ENCODE measurements around the gene ACTL6B. TPM values are rescaled to one million over a fixed set of nuclear protein-coding genes. Genes with fewer than 3 reads are reported as not detected.

ACTL6B gene
- total and polyA plus RNA-seq, 2 of the 8 experiments (the other 6 are each of a cell fraction or from before 2014, with no cell fraction given), result 2.1 to 4.5 TPM

DNA sequence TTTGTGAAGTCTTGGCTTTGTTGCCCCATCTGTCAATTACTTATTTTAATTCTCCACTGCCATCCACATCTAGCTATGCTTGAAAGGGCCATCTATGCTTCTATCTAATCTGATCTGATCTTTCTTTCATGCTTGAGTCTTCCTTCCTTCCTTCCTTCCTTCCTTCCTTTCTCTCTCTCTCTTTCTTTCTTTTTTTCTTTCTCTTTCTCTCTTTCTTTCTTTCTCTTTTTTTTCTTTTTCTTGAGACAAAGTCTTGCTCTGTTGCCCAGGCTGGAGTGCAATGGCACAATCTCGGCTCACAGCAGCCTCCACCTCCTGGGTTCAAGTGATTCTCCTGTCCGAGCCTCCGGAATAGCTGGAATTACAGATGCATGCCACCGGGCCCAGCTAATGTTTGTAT is 26.2 kb downstream of the ACTL6B start:
- H3K4ac ChIP-seq (replicated peaks; ENCODE audit: insufficient read length, low read depth, low read length), result no peak overlapping the region
- no peak overlapping the region for H2BK12ac ChIP-seq (ENCODE audit: low read depth, low read length)
- no peak overlapping the region for H4K8ac ChIP-seq (ENCODE audit: extremely low read depth, insufficient read depth, low read length)
- H3K56ac ChIP-seq (replicated peaks; ENCODE audit: insufficient read length, low read depth, low read length), result no peak overlapping the region
- no peak overlapping the region for H3K18ac ChIP-seq (ENCODE audit: extremely low read depth, low read length)
- no peak overlapping the region for H3K27ac ChIP-seq (ENCODE audit: low read depth, low read length)
- no peaks in the 10 kb centered on the region for H3K9me3 ChIP-seq (ENCODE audit: insufficient read depth in 2 of 2, low read depth in 1 of 2, low read length in 1 of 2)
- no peak overlapping the region for H2BK120ac ChIP-seq (replicated peaks; ENCODE audit: low read depth, low read length)
- no peak overlapping the region for H2BK20ac ChIP-seq (ENCODE audit: low read length)
- no peak overlapping the region for H2BK15ac ChIP-seq (ENCODE audit: low read length)
- ChIA-PET POLR2A (ENCODE audit: partially characterized antibody) (interaction anchor here (1.1 to 2.9 kb wide), 7 partner anchors 10 to 90 kb away, joined by 3 to 20 read pairs (median 5); partner anchors contain the start of genes EPO and MOSPD3), CTCF (ENCODE audit: partially characterized antibody) (interaction anchor here (0.7 to 4.8 kb wide), 37 partner anchors 9 to 497 kb away, joined by 3 to 73 read pairs (median 5); partner anchors contain the start of genes ACTL6B, FBXO24, GNB2 and MOSPD3)
- H3K36me3 ChIP-seq (ENCODE audit: control insufficient read depth in 2 of 4, insufficient read depth in 4 of 4, low read length in 3 of 4), result no peaks in the 10 kb centered on the region
- no peak overlapping the region for H2AK5ac ChIP-seq (ENCODE audit: low read depth, low read length)
- 89% methylated on average over 4 of the region's 4 CpGs; no CpG with 5 or more reads in 1 of the 2 experiments for WGBS, 2 experiments (ENCODE audit: extremely low coverage in 1 of 2, insufficient coverage in 1 of 2, insufficient read length in 1 of 2, insufficient replicate concordance in 2 of 2, low coverage in 1 of 2, low lambda C conversion rate in 2 of 2, missing lambda C conversion rate in 1 of 2)
- H4K91ac ChIP-seq (replicated peaks; ENCODE audit: insufficient read length, low read length), result no peak overlapping the region
- no peak overlapping the region for H2AFZ ChIP-seq (ENCODE audit: low read length)
- H4K5ac ChIP-seq (ENCODE audit: insufficient read length, low read depth, low read length), result no peak overlapping the region
- peaks cover 9% of the 10 kb centered on the region; the same call in 1 of the 2 replicates for H3K23me2 ChIP-seq (ENCODE audit: low read depth, low read length)
- H3K79me1 ChIP-seq (ENCODE audit: low read depth, low read length), result no peaks in the 10 kb centered on the region
- no peak overlapping the region for H2BK5ac ChIP-seq (ENCODE audit: low read depth, low read length)
- H3K14ac ChIP-seq (ENCODE audit: insufficient read length), result no peak overlapping the region
- H3K4me3 ChIP-seq (ENCODE audit: extremely low read depth in 1 of 4, insufficient read depth in 2 of 4, low read depth in 3 of 4, low read length in 4 of 4), result no peak overlapping the region
- DNase-seq (ENCODE audit: low read depth in 1 of 2, low spot score in 2 of 2), result no peak
- no peaks in the 10 kb centered on the region for H3K79me2 ChIP-seq (ENCODE audit: control insufficient read depth in 1 of 2, insufficient read depth in 2 of 2, low read length in 2 of 2)
- no peak overlapping the region for H3K9ac ChIP-seq (replicated peaks in 1 of 4; ENCODE audit: extremely low read depth in 1 of 4, low read depth in 3 of 4, low read length in 3 of 4)
- no peak overlapping the region for H3K23ac ChIP-seq (ENCODE audit: insufficient read length)
- H4K20me1 ChIP-seq (replicated peaks in 1 of 2; ENCODE audit: control insufficient read depth in 1 of 2, insufficient read depth in 2 of 2, low read length in 2 of 2), result peaks cover 1 to 2% of the 10 kb centered on the region in 2 experiments
- H3K27me3 ChIP-seq (replicated peaks in 1 of 4; ENCODE audit: control insufficient read depth in 3 of 4, extremely low read depth in 1 of 4, insufficient read depth in 3 of 4, low read length in 3 of 4), result peaks cover 0 to 20% (median 10%) of the 10 kb centered on the region in 4 experiments; a peak in 6 of 7 replicates
- FAIRE-seq, result no peak
- no peak overlapping the region for H3K4me2 ChIP-seq (ENCODE audit: insufficient read depth in 1 of 2, low read depth in 2 of 2, low read length in 2 of 2)
- H3K4me1 ChIP-seq (replicated peaks in 1 of 4; ENCODE audit: control insufficient read depth in 3 of 4, insufficient read depth in 4 of 4, low read length in 3 of 4), result peaks cover 0 to 14% (median 9%) of the 10 kb centered on the region in 4 experiments; a peak in 6 of 7 replicates

Data from H1 (cell line).